GM18870 (cell line): ENCODE data around the gene TLR8.
"Not testable (repeated sequence)": the region's sequence is repeated elsewhere in the genome, so short reads cannot be mapped to it uniquely, and the experiment has no call there.

Source experiments
- ATAC-seq: cut with Tn5 transposase; IDR thresholded peaks from one replicate; pipeline ENCODE4 v1.9.1; 2021; ENCODE audit warnings: moderate library complexity; ENCODE audit not compliant: unreplicated experiment

Gene TLR8

DNA sequence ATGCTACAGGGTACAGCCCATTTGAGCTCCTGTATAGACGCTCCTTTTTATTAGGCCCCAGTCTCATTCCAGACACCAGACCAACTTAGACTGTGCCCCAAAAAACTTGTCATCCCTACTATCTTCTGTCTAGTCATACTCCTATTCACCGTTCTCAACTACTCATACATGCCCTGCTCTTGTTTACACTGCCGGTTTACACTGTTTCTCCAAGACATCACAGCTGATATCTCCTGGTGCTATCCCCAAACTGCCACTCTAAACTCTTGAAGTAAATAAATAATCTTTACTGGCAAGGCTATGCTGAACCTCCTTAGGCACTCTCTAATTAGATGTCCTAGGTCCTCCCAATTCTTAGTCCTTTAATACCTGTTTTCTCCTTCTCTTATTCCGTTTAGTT, 38.0 kb downstream of the TLR8 start:
- not testable (repeated sequence) for ATAC-seq

DNA sequence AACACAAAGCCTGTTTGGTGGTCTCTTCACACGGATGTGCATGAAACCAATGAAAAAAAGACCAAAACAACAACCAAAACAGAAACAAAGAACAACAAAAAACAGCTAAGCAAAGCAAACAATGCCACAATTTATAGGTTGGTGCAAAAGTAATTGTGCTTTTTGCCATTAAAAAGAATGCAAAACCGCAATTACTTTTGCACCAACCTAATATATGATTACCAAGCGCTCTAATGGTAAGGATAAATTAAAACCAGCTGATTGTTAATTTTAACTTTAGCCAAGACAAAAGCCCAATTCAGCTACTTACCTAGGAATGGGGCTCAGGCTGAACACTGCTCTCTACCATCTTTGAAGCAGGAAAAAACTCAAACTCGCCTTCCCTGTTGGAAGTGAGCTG, 39.1 kb downstream of the TLR8 start:
- ATAC-seq: no peak

DNA sequence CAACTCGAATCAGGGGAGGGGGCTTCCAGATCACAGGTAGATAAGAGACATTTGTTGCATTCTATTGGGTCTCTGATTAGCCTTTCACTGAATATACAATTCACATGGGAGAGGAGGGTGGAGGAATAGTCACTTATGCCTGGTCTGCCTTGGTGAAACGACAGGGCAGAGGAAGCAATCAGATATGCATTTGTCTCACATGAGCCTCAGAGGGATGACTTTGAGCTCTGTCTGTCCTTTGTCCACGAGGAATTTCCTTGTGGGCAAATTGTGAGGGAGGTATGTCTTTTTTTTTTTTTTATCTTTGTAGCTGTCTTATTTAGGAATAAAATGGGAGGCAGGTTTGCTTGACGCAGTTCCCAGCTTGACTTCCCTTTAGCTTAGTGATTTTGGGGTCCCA, 40.0 kb downstream of the TLR8 start:
- ATAC-seq: no peak

DNA sequence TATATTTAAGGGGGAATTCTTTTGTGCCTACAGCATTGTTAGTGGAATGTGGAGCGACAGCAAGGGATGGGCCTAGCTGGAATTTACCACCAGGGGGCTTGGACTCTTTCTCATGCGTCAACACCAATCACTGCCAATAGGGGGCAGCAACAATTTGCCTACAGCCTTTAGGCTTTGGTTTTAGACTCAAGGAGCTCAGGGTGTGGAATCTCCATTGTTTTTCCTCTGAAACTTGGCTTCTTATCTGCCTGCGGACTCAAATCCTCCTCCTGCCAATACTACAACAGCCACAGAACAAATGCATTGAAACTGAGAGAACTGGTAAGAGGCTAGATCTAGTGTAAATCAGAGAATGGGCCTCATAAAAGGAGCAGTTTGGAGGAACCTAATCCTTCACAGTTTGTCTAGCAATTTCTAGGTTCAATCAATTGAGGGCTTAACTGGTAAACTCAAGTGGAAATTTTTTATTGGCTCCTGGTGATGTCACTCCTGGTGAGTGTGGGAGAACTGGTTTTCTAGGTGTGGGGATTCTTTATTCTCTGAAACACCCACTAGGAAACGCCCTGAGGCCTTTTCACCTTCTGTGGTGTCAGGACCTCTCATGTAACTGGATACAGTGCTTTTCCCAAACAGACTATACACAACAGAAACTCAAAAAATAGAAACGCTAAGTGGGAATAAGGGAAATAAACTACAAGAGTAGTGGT, 40.6 kb downstream of the TLR8 start:
- peak; percentile 35 for ATAC-seq

DNA sequence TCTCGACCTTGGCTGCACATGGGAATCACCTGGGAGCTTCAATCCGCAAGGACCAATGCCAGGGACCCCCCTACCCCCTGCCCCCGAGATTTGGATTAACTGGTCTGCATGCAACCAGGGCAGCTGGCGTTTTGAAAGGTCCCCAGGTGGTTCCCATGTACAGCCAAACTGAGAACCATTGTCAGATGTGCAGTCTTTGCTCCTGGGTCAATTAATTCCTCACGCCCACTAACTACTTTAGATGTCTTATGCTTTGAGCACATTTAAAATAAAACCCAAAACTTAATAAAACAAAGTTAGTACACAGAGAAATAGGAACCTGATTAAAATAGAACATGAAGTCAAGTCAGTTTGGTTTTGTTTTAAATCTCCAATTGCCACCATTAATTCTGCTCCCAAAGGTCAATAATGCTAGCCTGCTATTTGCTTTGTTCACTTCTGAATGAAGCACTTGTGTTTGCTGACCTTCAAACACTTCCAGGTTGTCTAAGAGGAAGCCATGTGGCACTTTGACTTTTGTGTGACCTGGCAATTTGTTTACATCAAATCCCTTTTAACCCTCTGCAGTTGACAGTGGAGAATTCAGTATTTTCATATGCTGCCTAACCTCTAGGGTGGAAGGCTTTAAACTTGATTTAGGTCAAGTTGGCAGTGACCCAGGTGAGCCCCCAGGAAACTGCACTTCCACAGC, 41.3 kb downstream of the TLR8 start:
- no peak for ATAC-seq

DNA sequence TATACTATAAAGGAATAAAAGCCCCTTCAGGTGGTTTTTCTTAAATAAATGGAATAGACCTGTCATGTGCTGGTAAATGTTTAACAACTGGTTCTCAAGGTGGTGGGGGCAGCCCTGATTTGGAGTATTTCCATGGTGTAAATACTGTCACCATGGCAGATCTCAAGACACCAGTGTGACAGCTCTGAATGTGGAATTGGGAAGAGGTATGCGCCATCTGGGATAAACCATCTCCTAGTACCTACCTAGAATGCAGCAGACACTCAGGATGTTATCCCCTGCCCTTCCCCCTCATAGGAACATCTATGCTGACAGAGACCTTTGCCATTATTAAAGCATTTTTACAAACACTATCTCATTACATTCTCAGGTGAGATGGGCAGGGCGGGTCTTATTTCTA, 42.1 kb downstream of the TLR8 start:
- no peak for ATAC-seq

DNA sequence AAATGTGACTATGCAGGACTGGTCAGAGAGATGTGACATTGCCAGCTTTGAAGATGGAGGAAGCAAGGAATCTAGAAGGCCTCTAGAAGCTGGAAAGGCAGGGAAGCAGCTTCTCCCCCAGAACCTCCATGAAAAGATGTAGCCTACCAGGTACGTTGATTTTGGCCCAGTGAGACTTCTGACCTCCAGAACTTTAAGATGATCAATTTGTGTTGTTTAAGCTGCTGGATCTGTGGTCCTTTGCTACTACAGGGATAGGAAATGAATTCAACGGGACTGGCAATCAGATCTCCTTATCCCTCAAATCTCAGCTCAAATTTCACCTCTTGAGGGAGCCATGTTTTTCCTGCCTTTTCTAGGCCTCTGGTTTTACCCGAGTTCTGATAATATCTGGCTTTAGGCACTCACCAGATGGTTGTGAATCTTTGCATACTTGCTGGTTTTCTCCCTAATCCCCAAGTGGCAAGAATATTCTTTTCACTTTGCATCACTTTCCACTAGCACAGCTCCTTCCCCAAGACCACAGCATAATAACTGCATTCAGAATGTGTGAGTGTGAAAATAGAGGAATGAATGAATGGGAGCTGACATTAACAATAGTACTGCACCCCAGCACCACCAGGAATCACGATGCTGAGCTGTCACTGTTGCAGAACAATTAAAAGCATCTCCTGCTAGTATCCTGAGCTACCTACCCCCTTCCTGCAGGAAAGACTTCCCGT, 42.9 kb downstream of the TLR8 start:
- ATAC-seq: no peak

DNA sequence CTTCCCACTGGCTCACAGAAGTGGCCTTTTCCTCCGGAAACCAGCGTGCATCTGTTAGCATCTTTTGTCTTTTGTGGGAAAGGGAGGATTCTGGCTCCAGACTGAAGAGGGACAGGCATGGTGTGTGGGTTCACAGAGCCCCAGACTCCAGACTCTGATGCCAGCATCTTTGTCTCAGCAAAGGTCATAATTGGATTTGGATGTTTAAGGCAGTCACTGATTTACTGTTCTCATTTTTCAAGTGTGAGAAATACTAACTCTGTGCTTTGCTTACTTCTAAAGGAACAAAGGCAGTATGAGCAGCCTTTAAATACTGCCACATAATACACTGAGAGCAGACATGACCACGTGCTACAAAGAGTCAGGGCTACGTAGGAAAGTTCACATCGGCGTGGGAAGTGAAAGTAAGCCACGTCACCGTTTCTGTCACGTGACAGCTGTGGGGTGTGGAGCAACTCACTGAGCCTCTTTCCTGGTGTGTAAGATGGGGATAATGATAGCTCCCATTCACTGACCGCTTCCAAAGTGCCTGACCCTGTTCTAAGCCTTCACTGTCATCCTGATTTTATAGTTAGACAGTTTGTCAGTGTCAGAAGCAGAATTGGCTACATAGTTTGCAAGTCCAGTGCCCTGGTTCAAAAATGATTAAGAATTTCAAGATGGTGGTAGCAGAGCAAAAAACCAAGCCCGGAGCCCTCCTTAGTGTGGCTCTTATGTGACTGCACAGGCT, 43.7 kb downstream of the TLR8 start:
- peak; percentile 54 for ATAC-seq

DNA sequence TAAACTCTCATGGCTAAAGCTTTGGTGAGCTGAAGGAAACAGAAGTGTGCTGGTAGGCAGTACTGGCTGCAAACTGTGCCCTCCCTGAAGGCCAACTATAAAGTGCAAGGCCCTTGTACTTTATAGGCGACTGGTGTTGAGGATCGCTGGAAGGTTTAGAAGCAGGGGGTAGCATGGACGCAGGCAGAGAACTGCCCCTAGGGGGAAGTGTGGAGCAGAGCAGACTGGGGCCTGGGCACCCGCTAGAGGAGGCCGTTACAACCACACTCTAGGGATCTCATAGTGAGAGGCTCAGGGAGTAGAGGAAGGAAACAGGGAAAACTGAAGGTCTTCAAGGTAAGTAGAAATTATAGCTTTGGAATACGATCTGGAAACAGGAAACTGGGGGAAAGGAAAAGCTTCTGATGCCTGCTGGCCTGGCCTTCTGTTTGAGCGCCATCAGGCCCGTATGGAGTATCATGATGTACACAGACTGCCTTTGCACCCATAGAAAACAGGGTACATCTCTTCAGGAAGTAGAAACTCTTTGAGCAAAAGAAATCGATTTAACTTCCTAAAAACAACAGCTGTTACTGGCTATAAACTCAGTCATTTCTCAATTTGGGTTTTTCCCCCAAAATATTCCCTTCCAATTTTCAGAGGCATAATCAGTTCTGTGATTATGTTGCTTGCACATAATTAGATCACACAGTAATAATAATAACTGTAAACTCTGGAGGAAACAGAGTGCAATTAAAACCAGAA, 44.6 kb downstream of the TLR8 start:
- peak; percentile 36 for ATAC-seq

DNA sequence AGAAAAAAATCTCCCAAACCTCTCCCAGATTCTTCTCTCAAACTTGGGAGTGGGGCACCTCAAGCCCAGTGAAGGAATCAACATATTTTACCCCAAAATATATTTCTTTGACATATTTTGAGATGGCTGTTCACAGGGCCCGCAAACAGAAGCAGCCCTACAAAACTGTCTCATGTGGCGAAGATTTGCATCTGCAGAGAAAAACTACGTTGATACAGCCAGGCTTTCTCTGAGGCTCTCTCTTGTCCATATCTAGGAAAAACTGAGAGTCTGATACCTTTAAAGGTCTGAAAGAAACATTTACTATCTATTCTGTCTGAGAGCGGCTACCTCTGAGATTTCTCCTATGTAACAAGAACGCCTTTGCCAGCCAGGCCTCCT, 45.2 kb downstream of the TLR8 start:
- no peak for ATAC-seq

DNA sequence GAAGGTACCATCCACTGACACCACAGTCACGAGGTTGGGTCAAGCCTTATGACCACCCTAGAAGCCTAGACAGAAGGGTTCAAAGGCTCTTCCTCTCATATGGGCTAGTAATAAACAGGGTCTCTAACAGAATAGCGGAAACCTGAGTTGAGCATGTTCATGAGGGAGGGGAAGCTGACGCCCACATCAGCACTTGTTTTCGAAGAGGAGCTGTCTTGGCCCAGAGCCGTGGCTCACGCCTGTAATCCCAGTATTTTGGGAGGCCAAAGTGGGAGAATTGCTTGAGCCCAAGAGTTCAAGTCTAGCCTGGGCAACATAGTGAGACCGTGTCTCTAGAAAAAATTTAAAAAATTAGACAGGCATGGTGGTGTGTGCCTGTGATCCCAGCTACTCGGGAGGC, 47.0 kb downstream of the TLR8 start:
- no peak for ATAC-seq

DNA sequence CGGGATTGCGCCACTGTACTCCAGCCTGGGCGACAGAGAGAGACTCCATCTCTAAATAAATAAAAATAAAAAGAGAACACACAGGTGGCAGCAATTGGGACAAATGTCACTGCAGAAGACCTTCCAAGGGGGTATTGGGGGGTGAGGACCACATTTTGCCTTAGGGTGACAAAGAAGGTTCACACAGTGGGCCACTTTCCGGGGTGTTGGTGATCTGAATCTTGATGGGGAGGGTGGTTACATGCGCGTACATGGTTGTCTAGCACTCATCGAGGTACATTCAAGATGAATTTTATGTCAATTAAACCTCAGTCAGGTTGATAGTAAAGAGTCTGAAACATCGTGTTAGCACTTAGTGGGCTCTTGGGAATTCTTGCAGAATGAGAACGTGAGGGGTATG, 48.0 kb downstream of the TLR8 start:
- ATAC-seq: no peak

DNA sequence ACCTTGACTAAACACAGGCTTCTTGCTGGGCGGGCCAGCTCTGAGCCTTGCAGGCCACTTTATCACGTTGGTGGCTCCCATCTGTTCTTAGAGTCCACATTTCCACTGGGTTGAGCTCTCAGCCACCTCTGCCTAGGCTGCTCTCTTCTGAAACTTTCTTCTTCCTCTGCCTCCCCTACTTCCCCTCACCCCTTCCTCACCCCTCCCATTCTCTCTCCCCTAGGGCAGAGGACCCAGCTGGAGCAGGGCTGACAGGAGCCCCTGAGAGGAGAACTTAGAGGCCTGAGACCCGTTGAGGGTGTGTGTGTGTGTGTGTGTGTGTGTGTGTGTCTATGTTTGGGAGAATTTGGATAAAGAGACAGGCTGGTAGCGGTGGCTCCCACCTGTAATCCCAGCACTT, 48.6 kb downstream of the TLR8 start:
- ATAC-seq: no peak

DNA sequence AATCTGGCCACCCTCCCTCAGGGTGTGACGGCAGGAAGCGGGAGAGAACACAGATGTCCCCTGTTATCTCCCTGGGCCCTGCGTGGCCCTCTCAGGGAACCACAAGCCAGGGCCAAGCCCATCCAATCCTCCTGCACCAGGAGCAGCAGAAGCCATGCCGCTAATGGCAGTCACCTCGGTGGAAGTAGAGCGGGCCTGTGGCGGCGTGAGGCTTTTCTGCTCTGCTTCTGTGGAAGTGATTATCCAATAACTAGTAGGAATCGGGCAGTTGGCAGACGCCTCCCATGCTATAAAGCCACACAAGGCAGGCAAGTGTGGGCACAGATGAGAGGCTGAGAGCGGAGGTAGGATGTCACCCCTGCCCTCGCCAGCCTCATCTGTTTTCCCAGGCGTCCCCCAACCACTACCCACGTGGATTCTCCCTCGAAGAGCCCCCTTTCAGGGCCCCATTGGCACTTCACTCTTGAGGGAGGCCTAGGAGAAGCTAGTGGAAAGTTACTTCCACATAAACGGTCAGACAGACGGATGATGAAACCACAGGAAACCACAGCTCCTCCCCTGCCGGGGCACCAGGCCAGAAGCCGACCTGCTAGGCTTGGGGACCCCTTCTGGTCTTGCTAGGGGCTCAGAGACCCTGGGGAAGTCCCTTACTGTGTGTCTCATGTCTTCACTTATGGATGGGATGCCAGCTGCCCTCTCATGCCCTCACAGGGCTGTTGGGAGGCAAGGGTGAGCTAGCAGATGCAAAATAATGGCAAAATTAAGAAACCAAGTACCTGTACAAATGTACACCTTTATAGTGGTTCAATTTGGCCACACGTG, 49.7 kb downstream of the TLR8 start:
- peak; percentile 49 for ATAC-seq

DNA sequence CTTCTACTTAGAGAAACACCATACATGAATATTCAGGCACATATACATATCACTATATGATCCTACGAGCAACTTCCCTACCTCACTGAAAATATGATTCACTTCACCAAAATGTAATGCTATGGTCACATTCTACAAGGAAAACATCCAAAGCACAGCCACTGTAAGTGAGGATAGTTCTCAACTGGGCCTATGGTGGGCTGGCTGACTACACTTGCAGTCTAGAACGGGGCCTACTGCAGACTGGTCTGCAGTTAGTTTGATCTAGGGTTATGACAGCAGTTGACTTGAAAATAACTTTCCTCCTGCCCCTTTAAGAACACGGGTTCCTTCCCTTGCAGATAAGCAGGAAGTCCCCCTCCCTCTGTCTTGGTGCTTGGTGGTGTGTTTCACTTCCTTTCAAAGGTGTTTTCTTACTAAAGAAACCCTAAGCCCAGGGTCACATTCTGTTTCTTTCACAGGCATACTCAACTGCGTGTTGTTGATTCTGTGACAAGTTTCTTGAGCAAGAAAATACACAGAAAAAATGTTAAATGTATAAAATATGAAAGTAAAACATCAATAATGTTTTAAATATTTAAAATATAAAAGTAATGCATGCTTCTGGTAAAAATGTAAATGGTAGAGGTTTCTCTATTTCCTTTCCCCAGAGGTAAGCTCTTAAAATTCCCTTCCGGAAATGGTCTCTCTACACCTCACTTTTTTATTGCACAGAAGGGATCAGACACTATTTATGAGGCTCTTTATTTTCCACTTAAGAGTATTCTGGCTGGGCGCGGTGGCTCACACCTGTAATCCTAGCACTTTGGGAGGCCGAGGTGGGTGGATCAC, 50.5 kb downstream of the TLR8 start:
- ATAC-seq: peak; percentile 71

DNA sequence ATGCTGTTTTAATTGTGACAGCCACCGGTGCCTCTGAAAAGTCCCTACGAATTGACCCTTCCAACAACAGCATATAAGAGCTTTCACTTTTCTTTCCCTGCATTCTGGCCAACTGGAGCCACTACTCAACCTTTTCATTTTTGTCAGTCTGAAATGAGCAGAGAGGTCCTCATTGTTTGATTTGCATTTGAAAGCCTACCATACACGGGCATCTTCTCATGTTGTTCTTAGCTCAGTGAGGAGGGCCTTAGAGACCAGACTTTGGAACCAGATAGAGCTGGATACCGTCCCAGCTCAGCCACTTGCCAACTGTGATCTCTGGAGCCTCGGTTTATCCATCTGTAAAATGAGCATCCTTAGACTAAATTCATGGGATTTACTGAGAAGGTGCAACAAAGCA, 51.6 kb downstream of the TLR8 start:
- ATAC-seq: no peak

DNA sequence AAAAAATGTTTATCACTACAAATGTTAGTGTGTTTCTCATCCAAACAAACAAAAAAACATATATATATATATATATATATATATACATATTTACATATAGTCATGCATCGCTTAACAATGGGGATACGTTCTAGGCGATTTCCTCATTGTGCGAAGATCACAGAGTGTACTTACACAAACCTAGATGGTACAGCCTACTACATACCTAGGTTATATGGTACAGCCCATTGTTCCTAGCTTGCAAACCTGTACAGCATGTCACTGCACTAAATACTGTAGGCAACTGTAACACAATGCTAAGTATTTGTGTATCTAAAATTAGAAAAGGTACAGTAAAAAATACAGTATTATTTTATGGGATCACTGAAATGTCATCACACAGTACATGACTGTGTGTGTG, 52.0 kb downstream of the TLR8 start:
- no peak for ATAC-seq

DNA sequence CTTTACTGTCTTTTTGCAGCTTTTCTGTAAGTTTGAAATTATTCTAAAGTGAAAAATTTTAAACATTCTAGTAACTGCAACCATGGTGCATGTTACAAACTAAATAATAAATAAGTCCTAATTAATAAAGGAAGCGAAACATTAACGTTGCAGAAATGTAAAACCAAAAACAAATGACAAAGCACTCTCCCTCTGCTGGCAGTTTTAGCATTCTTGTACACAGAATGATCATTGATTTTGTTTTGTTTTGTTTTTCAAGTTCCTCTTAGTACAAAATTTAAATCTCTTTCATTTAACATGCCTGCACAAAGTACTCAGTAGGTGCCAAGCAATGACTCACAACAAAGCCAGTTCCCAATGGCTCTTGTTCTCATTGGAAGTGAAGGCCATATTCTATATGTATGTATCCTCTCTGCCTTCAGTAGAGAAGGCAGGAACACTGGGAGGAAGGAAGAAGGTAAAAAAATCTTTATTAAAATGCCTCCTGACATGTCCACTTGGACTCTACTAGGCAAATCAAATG, 54.8 kb downstream of the TLR8 start:
- no peak for ATAC-seq

DNA sequence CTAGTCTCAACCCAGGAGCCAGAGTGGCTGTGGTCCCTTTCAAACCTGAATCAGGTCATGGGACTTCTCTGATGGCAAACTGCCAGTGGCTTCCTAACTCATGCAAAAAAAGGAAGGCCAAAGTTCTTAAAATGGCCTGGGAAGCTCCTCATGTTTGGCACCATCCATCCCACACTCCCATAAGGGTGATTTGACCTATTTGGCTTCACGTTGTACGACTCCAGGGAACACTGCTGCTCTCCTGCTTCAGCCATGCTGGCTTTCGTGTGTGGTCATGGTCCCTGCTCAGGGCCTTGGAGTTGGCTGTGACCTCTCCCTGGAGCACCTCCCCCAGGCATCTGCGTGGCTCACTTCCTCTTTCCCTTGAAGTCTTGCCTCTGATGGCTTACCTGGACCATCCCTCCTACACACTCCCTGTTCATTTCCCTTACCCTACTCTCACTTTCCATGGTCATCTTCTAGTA, 55.7 kb downstream of the TLR8 start:
- ATAC-seq: no peak
